Effector memory CD4-positive, alpha-beta T cell (primary cell): ENCODE results near the gene COX7C.

ENCODE experiments used
- DNase-seq, 3 donors: peaks; one replicate each; pipeline ENCODE4 v3.0.0-alpha.2; 2020
- H3K27ac ChIP-seq: 2 replicates; pipeline ENCODE4 v1.7.0; 2013; ENCODE audit warnings: mild to moderate bottlenecking, low read length, moderate library complexity; ENCODE audit not compliant: insufficient read depth, poor library complexity, severe bottlenecking
- H3K27me3 ChIP-seq: replicated peaks from 2 replicates; pipeline ENCODE4 v1.7.0; 2013; ENCODE audit warnings: mild to moderate bottlenecking, low read length; ENCODE audit not compliant: insufficient read depth, control insufficient read depth, poor library complexity, severe bottlenecking
- H3K36me3 ChIP-seq: 2 replicates; pipeline ENCODE4 v1.7.0; 2013; ENCODE audit warnings: mild to moderate bottlenecking, low read length, moderate library complexity; ENCODE audit not compliant: control insufficient read depth, insufficient read depth
- H3K4me1 ChIP-seq: 2 replicates; pipeline ENCODE4 v1.7.0; 2013; ENCODE audit warnings: low read length, mild to moderate bottlenecking; ENCODE audit not compliant: control insufficient read depth, insufficient read depth, poor library complexity, severe bottlenecking
- H3K4me3 ChIP-seq: 2 replicates; pipeline ENCODE4 v1.7.0; 2013; ENCODE audit warnings: low read length, low read depth, mild to moderate bottlenecking; ENCODE audit not compliant: insufficient read depth, poor library complexity, severe bottlenecking
- H3K9me3 ChIP-seq: 2 replicates; pipeline ENCODE4 v1.7.0; 2013; ENCODE audit warnings: mild to moderate bottlenecking, low read length, moderate library complexity; ENCODE audit not compliant: control insufficient read depth

COX7C gene

GRCh38 chr5:86617309-86617755 lies 409 bp upstream of the COX7C start:
- no peaks in the 10 kb centered on the region for H3K9me3 ChIP-seq
- H3K27ac ChIP-seq: no peak overlapping the region
- peaks cover 4% of the 10 kb centered on the region for H3K4me1 ChIP-seq
- no peak overlapping the region for H3K4me3 ChIP-seq
- DNase-seq: no peak
- peaks cover 3% of the 10 kb centered on the region for H3K27me3 ChIP-seq
- H3K36me3 ChIP-seq: peaks cover 28% of the 10 kb centered on the region

- no peak overlapping the region for H3K4me3 ChIP-seq
- DNase-seq: no peak
- H3K27me3 ChIP-seq: no peaks in the 10 kb centered on the region
- peaks cover under 1% of the 10 kb centered on the region for H3K4me1 ChIP-seq
- peaks cover 37% of the 10 kb centered on the region for H3K36me3 ChIP-seq
- H3K9me3 ChIP-seq: no peaks in the 10 kb centered on the region
- no peak overlapping the region for H3K27ac ChIP-seq
Observed at GRCh38 chr5:86623785-86624483, 6.2 kb downstream of the COX7C start.

- H3K27ac ChIP-seq: no peak overlapping the region
- no peak for DNase-seq
- H3K9me3 ChIP-seq: no peaks in the 10 kb centered on the region
- no peaks in the 10 kb centered on the region for H3K4me1 ChIP-seq
- peaks cover 31% of the 10 kb centered on the region for H3K36me3 ChIP-seq
- H3K27me3 ChIP-seq: no peaks in the 10 kb centered on the region
- no peak overlapping the region for H3K4me3 ChIP-seq
Observed at GRCh38 chr5:86625148-86625547, 7.4 kb downstream of the COX7C start.

- H3K27me3 ChIP-seq: no peaks in the 10 kb centered on the region
- H3K4me3 ChIP-seq: no peak overlapping the region
- H3K36me3 ChIP-seq: peaks cover 21% of the 10 kb centered on the region
- no peaks in the 10 kb centered on the region for H3K4me1 ChIP-seq
- no peak for DNase-seq
- no peak overlapping the region for H3K27ac ChIP-seq
- no peaks in the 10 kb centered on the region for H3K9me3 ChIP-seq
Observed at GRCh38 chr5:86626149-86626548, 8.4 kb downstream of the COX7C start.

- no peaks in the 10 kb centered on the region for H3K9me3 ChIP-seq
- no peak for DNase-seq
- no peaks in the 10 kb centered on the region for H3K27me3 ChIP-seq
- H3K4me1 ChIP-seq: no peaks in the 10 kb centered on the region
- no peaks in the 10 kb centered on the region for H3K36me3 ChIP-seq
- H3K4me3 ChIP-seq: no peak overlapping the region
- H3K27ac ChIP-seq: no peak overlapping the region
Observed at GRCh38 chr5:86631165-86631564, 13.4 kb downstream of the COX7C start.

DNA sequence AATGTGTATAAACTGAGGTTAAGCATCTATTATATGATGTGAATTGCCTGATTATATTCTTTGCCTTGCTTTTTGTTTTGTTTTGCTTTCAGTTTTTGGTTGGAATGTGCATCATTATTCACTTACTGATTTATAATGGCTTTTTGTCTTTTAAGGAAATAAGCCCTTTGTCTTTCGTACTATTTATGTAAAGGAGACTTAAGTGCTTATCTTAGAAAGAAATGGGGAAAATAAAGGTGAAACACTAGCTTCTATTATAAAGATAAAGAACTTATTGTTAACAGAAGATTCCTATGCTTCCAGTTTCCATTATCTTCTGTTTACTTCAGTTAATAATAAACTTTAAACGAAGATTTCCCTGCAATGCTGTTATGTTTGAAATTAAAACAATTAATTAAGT lies 23.3 kb downstream of the COX7C start:
- Histone ChIP-seq H3K4me3 (no peak overlapping the region), H3K9me3 (no peaks in the 10 kb centered on the region), H3K4me1 (no peaks in the 10 kb centered on the region), H3K27ac (no peak overlapping the region), H3K36me3 (no peaks in the 10 kb centered on the region), H3K27me3 (peaks cover 3% of the 10 kb centered on the region)
- DNase-seq: no peak

DNA sequence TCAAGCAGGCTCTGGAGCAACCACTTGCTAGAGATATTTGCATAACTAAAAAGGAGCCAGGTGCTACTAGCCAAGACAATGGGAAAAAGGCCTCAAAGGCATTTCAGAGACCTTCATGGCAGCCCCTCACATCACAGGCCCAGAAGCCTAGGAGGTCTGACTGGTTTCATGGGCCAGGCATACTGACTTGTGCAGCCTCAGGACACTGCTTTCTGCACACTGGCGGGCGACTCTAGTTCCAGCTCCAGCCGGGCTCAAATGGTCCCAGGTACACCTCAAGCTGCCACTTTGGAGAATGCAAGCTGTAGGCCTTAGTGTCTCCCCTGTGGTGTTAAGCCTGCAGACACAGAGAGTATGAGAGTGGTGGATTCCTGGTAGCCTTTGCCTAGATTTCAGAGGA lies 27.1 kb downstream of the COX7C start:
- Histone ChIP-seq H3K27me3 (peaks cover 3% of the 10 kb centered on the region), H3K36me3 (no peaks in the 10 kb centered on the region), H3K4me3 (no peak overlapping the region), H3K9me3 (no peaks in the 10 kb centered on the region), H3K27ac (no peak overlapping the region), H3K4me1 (no peaks in the 10 kb centered on the region)
- no peak for DNase-seq

GRCh38 chr5:86645885-86646284 lies 28.1 kb downstream of the COX7C start:
- Histone ChIP-seq H3K27me3 (peaks cover 3% of the 10 kb centered on the region), H3K4me1 (no peaks in the 10 kb centered on the region), H3K27ac (no peak overlapping the region), H3K9me3 (no peaks in the 10 kb centered on the region), H3K4me3 (no peak overlapping the region), H3K36me3 (no peaks in the 10 kb centered on the region)
- no peak for DNase-seq

DNA sequence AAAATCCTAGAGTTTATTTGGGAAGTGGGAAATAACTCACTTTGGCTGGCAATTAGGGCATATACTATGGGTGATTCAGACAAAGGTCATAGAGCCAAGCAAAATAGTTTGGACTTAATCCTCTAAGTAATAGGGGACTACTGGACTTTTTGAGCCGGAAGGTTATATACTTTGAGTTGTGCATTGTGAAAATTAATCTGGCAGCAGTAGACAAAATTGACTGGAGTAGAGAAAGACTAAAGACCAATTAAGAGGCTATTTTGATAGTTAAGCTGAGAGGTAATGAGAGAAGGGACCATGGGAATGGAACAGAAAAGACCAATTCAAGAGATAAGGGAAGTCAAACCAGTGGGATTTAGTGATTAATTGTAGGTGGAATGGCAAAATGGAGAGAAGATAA lies 28.9 kb downstream of the COX7C start:
- Histone ChIP-seq H3K4me3 (no peak overlapping the region), H3K9me3 (no peaks in the 10 kb centered on the region), H3K4me1 (no peaks in the 10 kb centered on the region), H3K27me3 (peaks cover 3% of the 10 kb centered on the region), H3K36me3 (no peaks in the 10 kb centered on the region), H3K27ac (no peak overlapping the region)
- DNase-seq: no peak

- Histone ChIP-seq H3K4me3 (no peak overlapping the region), H3K36me3 (no peaks in the 10 kb centered on the region), H3K27me3 (peaks cover 3% of the 10 kb centered on the region), H3K4me1 (no peaks in the 10 kb centered on the region), H3K9me3 (no peaks in the 10 kb centered on the region), H3K27ac (no peak overlapping the region)
- no peak for DNase-seq
Observed at GRCh38 chr5:86649832-86650505, 32.2 kb downstream of the COX7C start.
